Stimulated activated CD8-positive, alpha-beta memory T cell treated with anti-CD3 and anti-CD28 coated beads, Interleukin-4, amount 100 ng/mL, for 4 hours (primary cell): ENCODE results near the gene ARHGEF26.
"Not testable (repeated sequence)": the region's sequence is repeated elsewhere in the genome, so short reads cannot be mapped to it uniquely, and the experiment has no call there.

Source experiments
- DNase-seq, 2 donors: peaks; one replicate each; pipeline ENCODE4 v3.0.0-alpha.2; 2020; ENCODE audit warnings: low read depth in 2 of 2, low spot score in 1 of 2

Gene ARHGEF26

GRCh38 chr3:154120961-154121700, at the start of gene ARHGEF26:
TSS of gene ARHGEF26 (plus strand) at chr3:154121390. CDS start at chr3:154121993, 603 bp downstream.
- peak; percentile 55 to 67 for DNase-seq

- DNase-seq, result no peak
These were observed 46.2 kb upstream of the ARHGEF26 start for GRCh38 chr3:154074966-154075365.

GRCh38 chr3:154078672-154079071, 42.5 kb upstream of the ARHGEF26 start:
- DNase-seq, result no peak

- no peak for DNase-seq
These were observed 39.9 kb upstream of the ARHGEF26 start for GRCh38 chr3:154081305-154081704.

GRCh38 chr3:154085071-154085470, 36.1 kb upstream of the ARHGEF26 start:
- no peak for DNase-seq

GRCh38 chr3:154085799-154086198, 35.4 kb upstream of the ARHGEF26 start:
- no peak for DNase-seq

- DNase-seq, result no peak
These were observed 34.9 kb upstream of the ARHGEF26 start for GRCh38 chr3:154086286-154086685.

- not testable (repeated sequence) for DNase-seq
These were observed 33.3 kb upstream of the ARHGEF26 start for GRCh38 chr3:154087756-154088480.

- DNase-seq, result no peak
These were observed 31.5 kb upstream of the ARHGEF26 start for GRCh38 chr3:154089421-154090420.

- DNase-seq, result no peak
These were observed 27.1 kb upstream of the ARHGEF26 start for GRCh38 chr3:154094051-154094450.

GRCh38 chr3:154095832-154096421, 25.3 kb upstream of the ARHGEF26 start:
- DNase-seq, result no peak

- DNase-seq, result no peak
These were observed 22.8 kb upstream of the ARHGEF26 start for GRCh38 chr3:154098376-154098775.

- DNase-seq, result no peak
These were observed 20.6 kb upstream of the ARHGEF26 start for GRCh38 chr3:154100556-154100955.

- no peak for DNase-seq
These were observed 19.9 kb upstream of the ARHGEF26 start for GRCh38 chr3:154101250-154101649.

- no peak for DNase-seq
These were observed 19.0 kb upstream of the ARHGEF26 start for GRCh38 chr3:154102225-154102624.

GRCh38 chr3:154105218-154105975, 15.8 kb upstream of the ARHGEF26 start:
- no peak for DNase-seq

GRCh38 chr3:154111365-154111935, 9.7 kb upstream of the ARHGEF26 start:
- DNase-seq, result no peak

GRCh38 chr3:154112146-154112852, 8.9 kb upstream of the ARHGEF26 start:
- no peak for DNase-seq

GRCh38 chr3:154113609-154114008, 7.6 kb upstream of the ARHGEF26 start:
- DNase-seq, result no peak
